ENCODE measurements around the gene CCDC138.

CCDC138 gene

DNA sequence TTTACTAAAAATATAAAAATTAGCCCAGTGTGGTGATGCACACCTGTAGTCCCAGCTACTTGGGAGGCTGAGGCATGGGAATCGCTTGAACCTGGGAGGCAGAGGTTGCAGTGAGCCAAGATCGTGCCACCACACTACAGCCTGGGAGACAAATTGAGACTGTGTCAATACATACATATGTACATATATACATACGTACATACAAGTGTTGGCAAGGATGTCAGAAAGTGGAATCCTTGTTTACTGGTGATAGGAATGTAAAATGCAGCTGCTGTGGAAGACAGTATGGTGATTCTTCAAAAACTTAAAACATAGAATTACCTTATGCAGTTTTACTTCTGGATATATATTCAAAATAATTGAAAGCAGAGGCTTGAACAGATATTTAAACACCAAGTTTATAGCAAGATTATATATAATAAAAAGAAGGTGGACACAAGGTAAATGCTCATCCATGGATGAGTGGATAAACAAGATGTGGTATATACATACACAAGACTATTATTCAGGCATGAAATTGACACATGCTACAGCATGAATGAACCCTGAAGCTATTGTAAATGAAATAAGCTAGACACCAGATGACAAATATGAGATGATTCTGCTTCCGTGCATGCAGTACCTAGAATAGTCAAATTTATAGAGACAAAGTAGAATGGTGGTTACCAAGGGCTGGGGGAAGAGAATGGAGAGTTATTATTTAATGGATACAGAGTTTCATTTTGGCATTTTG, 43.2 kb downstream of the CCDC138 start:
- no peak for DNase-seq (ENCODE audit: low spot score)

DNA sequence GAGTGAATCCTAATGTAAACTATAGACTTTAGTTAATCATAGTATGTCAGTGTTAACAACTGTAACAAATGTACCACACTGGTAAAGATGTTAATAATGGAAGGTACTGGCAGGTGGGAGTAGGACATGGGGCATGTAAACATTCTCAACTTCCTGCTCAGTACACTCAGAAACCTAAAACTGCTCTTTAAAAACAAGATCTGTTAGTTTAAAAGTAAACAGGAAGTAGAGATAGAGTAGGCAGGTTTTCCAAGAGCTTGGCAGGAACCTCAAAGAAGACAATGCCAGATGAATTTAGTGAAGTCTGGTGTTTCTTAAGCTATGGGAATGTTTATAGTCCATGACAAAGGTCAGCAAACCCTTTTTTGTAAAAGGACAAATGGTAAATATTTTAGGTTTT, 46.6 kb downstream of the CCDC138 start:
- DNase-seq (ENCODE audit: low spot score): no peak

DNA sequence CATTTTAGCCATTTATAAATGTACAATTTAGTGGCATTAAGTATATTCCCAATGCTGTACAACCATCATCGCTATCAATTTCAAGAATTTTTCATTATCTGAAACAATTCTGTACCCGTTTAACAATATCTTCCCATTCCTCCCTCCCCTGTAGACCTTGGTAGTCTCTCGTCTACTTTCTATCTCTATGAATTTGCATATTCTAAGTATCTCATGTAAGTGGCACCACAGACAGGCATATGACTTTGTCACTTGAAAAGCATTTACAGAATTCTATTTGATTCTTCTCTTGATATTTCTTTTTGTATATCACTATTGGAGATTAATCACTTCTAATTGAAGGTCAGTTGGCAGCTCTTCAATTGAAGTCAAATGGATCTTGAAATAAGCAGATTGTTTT, 48.0 kb downstream of the CCDC138 start:
- DNase-seq (ENCODE audit: low spot score): no peak

DNA sequence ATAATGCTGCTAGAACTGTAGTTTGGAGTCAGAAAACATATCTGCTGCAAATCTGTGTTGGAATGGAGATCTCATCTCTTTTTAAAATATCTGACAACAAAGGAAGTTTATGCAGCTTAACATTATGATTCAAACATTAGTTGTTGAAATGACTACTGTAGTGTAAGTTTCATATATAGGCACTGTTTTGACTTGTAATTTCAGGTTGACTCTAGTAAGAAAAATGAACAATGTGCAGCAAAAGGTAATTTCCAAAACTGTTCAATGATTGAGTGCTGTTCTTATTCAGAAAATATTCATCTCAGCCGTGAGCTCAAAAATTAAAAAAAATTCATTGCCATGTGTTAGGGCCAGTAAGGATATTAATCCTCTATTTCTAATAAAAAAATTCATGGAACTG, 48.5 kb downstream of the CCDC138 start:
- DNase-seq (ENCODE audit: low spot score): no peak

DNA sequence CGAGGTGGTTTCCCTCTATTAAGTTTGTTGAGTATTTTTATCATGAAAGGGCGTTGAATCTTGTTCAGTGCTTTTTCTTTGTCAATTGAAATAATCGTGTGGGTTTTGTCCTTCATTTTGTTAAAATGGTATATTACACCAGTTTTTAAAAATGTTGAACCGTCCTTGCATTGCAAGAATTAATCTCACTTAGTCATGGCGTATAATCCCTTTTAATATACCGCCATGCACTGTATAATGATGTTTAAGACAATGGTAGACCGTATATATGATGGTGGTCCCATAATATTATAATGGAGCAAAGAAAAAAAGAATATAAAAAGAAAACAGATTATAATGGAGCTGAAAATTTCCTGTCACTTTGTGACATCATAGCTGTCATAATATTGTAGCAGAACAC, 50.6 kb downstream of the CCDC138 start:
- no peak for DNase-seq (ENCODE audit: low spot score)

DNA sequence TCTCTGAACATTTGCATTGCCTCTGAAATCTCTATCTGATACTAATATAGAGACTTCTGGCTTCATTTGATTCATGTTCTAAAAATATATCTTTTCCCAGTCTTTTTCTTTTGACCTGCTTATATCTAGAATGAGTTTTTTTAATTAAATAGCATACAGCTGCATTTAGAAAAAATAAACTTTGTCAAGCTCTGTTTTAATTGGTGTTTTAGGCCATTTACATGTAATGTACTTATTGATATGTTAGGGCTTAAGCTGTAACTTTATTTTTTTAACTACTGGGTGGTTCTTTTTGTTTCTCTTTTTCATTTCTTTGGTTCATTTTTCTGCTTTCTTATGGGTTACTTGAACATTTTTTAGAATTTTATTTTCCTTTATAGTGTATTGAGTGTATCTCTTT, 54.9 kb downstream of the CCDC138 start:
- DNase-seq (ENCODE audit: low spot score): no peak

DNA sequence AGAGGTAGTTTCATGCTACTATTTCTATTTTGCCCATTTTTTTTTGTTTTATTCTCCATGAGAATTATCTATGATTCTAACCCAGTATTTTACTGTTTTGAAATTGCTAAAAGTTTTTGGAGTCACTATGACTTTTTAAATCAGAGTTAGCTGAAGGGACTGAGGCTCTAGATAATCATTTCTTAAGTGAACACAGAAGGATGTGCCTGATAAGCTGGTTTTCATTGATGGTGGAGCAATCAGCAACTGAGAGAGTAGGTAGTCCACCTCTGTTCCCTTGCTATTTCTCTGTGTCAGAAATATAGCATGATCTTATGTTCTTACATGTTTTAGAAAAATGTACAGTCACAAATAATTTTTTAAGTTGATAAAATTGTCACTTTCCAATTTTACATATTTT, 59.4 kb downstream of the CCDC138 start:
- no peak for DNase-seq (ENCODE audit: low spot score)

DNA sequence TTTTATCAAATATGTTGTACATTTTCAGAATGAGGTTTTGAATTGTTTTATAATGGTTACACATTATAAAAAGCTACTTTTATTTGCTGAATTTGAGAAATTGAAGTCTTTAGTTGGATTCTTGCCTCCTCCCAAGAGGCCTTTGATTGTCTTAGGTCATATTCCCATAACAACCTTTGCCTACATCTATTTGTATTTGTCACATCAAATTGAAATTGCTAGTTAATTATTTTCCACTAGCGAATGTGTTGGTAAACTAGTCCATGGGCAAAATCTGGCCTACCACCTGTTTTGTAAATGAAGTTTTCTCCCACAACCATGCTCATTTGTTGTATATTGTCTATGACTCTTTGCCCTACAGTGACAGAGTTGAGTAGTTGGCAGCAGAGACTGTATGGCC, 60.4 kb downstream of the CCDC138 start:
- no peak for DNase-seq (ENCODE audit: low spot score)

DNA sequence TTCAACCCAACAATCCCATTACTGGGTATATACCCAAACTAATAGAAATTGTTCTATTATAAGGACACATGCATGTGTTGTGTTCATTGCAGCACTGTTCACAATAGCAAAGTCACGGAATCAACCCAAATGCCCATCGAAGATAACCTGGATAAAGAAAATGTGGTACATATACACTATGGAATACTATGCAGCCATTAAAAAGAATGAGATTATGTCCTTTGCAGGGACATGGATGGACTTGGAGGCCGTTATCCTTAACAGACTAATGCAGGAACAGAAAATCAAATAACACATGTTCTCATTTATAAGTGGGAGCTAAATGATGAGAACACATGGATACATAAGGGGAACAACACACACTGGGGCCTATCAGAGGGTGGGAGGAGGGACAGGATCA, 65.8 kb downstream of the CCDC138 start:
- no peak for DNase-seq (ENCODE audit: low spot score)

DNA sequence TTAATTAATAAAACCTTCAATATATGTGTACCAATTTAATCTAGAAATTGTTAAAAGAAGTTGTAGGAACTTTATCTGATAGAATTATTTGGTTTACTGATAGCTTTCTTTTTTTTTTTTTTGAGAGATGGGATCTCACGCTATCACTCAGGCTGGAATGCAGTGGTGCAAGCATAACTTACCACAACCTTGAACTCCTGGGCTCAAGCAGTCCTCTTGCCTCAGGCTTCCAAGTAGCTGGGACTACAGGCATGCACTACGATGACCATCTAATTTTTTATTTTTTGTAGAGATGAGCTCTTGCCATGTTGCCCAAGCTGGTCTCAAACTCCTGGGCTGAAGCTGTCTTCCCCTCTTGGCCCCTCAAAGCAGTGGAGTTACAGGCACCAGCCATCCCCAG, 66.8 kb downstream of the CCDC138 start:
- no peak for DNase-seq (ENCODE audit: low spot score)

DNA sequence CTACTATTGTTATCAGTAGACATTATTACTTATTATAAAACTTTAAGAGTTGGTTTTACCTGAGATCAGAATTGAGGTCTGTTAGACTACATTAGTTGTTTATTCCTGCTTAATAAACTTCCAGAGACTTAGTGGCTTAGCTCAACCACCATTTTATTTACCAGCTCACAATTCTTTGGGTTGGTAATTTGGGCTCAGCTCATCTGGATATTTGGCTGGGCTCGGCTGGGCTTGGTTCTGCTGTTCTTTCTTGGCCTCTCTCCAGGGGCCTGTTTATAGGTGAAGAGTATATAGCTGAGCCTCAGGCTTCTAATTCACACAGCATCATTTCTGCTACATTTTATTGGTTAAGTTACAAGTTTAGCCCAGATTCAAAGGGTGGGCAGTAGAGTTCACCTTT, 67.9 kb downstream of the CCDC138 start:
- DNase-seq (ENCODE audit: low spot score): no peak

DNA sequence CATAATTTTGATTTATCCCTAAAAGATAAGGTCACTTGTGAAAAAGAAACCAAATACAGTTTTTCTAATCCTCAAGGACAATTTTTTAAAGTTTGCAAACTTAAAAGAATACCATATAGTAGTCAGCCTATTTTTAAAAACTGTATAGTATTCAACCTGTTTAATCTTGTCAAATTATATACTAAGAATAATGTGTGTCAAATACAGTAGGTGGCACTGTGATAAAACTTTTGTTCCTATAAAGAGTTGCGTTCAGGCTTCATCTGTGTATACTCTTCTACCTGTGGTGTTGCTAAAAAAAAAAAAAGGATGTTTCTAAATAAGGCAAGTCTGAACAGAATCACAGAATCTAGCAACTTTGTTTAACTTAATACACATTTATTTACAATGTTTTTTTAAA, 68.6 kb downstream of the CCDC138 start:
- DNase-seq (ENCODE audit: low spot score): no peak

DNA sequence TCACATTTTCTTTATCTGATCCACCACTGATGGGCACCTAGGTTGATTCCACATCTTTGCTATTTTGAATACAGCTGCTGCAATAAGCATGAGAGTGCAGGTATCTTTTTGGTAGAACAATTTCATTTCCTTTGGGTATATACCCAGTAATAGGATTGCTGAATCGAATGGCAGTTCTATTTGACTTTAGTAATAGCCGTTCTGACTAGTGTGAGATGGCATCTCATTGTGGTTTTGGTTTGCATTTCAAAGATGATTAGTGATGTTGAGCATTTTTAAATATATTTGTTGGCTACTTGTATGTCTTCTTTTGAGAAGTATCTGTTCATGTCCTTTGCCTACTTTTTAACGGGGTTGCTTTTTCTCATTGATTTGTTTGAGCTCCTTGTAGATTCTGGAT, 72.3 kb downstream of the CCDC138 start:
- no peak for DNase-seq (ENCODE audit: low spot score)

DNA sequence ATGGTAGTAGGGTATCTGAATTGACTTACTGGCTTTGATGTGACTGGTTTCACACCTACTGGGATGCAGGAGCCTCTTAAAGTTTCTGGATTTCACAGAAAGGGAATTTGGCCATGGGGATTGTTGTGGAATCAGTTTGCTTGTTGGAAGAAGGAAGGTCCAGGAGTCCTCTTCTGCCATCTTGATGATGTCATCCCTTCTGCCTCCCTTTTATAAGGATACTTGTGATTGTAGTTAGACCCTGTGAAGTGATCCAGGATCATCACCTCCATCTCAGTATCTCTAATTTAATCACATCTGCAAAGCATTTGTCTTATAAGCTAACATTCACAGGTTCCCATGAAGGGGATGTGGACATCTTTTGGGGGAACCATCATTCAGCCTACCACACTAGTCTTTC, 79.5 kb downstream of the CCDC138 start:
- no peak for DNase-seq (ENCODE audit: low spot score)

DNA sequence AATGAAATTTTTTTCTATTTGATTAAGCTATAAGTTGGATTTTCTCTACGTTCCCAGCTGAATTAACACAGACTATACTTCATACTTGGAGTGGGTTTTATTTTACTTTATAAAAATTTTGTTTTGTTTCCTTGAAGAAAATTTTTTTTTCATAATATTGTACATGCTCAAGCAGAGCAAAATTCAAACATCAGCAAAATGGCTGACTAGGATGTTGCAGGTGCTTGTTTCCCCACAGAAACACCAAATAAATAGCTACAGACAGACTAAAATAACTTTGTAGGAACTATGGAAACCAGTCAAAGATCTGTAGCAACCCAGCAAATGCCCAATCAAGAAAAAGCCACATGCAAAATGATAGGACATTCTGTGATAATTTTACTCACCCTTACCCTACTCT, 82.3 kb downstream of the CCDC138 start:
- no peak for DNase-seq (ENCODE audit: low spot score)

DNA sequence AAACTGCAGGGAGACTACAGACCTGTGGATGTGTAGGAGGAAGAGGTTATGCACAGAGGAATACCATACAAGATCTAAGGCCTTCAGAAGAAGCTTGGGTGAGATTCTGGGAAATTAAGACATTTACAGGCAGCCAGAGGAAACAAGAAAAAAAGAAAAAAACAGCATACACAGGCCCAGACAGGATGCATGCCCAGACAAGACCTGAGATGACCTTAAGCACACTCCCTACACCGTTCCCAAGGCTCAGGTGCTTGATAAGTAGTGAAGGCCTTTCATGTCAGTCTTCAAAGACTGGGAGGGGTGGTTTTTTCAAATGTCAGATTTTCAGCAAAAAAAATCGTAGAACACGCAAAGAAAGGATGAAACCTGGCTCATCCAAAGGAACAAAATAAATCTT, 83.0 kb downstream of the CCDC138 start:
- DNase-seq (ENCODE audit: low spot score): no peak

DNA sequence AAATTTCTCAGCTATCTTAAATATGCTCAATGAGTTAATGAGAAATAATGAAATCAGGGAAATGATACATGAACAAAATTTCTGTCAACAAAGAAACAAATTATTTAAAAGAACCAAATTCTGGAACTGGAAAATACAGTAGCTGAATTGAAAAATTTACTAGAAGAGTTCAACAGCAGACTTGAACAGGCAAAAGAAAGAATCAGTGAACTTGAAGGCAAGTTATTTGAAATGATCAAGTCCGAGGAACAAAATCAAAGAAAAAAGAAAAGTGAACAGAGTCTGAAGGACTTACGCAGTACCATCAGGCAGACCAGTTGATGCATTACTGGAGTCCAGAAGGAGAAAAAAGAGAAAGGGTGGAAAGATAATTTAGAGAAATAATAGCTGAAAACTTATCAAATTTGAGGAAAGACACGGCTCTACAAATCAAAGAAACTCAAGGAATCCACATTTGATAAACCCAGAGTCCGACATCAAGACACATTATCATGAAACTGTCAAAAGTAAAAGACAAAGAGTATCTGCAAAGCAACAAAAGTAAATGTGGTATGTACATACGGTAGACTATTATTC, 83.6 kb downstream of the CCDC138 start:
- DNase-seq (ENCODE audit: low spot score): no peak

DNA sequence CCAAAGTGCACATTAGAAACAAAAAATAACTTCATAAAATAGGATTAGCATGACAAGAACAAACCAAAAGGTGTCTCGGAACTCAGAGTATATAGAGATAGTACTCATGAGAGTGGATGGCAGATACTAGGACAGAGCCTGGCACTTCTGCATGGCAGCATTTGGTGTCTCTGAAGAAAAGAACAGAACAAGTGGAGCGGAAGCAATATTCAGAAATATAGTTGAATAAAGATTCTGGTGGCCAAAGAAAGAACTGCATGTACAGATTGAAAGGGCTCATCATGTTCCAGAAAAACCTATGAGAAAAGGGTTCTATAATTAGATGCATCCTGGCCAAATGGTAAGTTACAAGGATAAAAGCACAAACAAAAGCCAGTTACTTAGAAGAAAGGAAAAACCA, 90.9 kb downstream of the CCDC138 start:
- no peak for DNase-seq (ENCODE audit: low spot score)

DNA sequence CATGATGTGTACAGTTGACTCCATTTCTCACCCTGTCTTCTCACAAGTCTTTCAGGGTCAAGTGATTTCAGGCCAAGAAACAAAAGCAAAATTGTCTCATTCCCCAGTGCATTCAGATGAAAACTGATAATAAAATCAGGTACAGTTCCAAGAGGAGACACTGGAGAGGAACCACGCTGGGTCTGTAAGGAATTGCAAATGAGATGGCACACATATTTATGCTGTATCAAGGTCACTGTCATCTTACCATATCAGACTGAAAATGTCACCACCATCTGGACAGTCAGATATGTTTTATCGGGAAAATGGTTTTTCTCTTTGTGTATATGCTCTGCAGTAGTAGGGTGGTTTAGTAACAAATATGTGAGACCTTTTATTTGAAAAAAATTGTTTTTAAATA, 91.7 kb downstream of the CCDC138 start:
- DNase-seq (ENCODE audit: low spot score): no peak

DNA sequence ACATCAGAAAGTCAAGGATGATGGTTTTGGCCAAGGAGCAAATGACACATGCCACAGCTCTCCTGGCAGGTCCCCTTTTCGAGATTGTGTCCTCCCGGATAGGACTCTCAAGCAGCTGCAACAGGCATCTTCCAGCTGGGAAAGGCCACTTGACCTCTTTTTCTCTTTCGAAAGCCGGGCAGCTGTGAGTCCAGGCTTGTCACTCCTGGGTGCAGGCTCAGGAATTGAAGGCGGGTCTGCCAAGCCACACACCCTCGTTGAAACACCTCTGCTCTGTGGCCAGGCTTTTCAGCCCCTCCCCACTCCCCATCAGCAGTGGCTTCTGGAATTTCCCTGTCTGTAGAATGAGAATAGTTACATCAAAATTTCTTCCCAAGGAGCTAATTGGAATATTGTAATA, 98.0 kb downstream of the CCDC138 start:
- no peak for DNase-seq (ENCODE audit: low spot score)

DNA sequence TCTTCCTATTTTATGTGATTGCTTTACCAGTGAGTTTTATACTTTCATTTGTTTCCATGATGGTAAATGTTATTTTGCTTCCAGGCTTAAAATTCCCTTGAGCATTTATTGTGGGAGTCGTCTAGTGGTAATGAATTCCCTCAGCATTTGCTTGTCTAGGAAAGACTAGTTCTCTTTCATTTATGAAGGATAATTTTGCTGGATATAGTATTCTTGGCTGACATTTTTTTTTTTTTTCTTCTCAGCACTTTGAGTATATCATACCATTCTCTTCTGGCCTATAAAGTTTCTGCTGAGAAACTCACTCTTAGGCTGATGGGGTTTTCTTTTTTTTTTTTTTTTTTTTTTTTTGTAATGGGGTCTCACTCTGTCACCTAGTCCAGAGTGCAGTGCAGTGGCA, 103.3 kb downstream of the CCDC138 start:
- DNase-seq (ENCODE audit: low spot score): no peak

DNA sequence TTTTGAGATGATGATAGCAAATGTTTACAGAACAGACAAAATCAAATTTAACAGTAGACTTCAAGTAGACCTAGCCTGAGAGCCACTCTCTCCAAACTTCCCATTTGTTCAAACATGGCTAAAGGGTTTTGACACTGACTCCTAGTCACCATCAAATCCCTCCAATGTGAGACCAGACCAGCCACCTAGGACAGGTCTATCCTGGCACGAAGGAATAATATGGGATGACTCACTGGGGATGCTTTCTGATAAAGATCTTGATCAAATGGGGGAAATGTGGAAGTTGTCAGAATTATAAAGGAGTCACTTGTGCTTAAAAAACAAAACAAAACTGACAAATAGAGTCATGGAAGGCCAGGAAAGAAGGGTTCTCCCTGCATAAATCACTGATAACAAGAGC, 106.7 kb downstream of the CCDC138 start:
- DNase-seq (ENCODE audit: low spot score): no peak

DNA sequence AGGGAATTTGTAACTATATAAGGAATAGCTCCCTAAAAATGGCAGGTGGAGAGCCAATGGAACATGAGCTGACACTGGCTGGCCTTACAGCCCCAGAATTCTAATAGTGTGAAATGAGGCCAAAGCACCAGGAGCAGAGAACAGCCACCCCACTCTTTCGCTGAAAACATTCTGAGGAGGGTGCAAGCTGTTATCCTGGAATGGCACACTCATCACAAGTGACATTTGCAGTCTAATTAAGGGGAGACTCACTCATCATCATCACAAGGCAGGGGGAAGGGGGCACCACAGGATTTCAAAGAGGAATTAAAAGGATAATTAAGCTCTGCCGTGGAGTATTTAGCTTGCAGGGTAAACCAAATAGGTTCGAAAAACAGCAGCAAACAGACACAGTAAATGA, 108.2 kb downstream of the CCDC138 start:
- no peak for DNase-seq (ENCODE audit: low spot score)

DNA sequence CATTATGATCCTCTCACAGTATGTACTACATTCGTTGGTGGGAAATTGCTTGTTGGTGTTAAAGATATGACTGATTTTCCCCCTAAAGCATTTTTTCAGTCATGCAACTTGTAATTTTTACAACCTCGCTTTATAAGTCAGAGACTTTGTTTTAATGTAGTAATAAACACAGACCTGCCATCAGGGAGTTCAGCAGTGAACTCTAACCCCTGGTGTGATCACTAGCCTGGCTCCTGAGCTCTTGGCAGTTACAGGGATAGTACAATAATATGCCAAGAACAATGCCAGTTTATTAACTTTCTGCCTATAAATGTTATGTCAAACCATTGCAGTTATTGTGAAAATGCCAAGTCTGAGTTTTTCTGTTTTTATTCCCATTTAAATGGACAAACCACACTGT, 108.6 kb downstream of the CCDC138 start:
- no peak for DNase-seq (ENCODE audit: low spot score)
